Colon (tissue), 2 donors: ENCODE measurements around the gene MUC2.

Source experiments
- FAIRE-seq: peaks from 2 replicates; lab custom pipeline; 2012; peaks lifted over from hg19 to GRCh38; lab: Jason Lieb, UNC
- donor health status: control.
- donor health status: control.

Gene MUC2

DNA sequence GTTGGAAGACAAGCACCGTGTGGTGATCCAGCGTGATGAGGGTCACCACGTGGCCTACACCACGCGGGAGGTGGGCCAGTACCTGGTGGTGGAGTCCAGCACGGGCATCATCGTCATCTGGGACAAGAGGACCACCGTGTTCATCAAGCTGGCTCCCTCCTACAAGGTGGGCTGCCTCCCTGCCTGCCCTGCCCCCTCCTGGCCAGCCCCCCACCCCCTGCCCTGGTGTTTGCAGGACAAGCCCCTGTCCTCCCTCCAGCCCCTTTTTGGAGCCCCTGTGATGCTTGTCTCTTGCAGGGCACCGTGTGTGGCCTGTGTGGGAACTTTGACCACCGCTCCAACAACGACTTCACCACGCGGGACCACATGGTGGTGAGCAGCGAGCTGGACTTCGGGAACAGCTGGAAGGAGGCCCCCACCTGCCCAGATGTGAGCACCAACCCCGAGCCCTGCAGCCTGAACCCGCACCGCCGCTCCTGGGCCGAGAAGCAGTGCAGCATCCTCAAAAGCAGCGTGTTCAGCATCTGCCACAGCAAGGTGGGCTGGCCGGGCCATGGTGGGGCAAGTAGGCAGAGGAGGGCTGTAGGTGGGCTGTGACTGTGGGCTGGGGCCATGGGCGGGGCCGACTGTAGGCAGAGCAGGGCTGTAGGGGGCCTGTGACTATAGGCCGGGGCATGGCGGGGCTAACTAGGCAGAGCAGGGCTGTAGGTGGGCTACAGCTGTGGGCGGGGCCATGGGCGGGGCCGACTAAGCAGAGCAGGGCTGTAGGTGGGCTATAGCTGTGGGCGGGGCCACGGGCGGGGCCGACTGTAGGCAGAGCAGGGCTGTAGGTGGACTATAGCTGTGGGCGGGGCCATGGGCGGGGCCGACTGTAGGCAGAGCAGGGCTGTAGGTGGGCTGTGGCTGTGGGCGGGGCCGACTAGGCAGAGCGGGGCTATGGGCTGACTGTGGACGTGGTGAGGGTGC is 13.6 kb downstream of the MUC2 start:
- FAIRE-seq = no peak

- no peak for FAIRE-seq
These were observed 14.5 kb downstream of the MUC2 start for GRCh38 chr11:1088927-1089737.

- no peak for FAIRE-seq
These were observed 15.3 kb downstream of the MUC2 start for GRCh38 chr11:1089738-1090599.

GRCh38 chr11:1090600-1091331 is 16.1 kb downstream of the MUC2 start:
- FAIRE-seq = no peak

DNA sequence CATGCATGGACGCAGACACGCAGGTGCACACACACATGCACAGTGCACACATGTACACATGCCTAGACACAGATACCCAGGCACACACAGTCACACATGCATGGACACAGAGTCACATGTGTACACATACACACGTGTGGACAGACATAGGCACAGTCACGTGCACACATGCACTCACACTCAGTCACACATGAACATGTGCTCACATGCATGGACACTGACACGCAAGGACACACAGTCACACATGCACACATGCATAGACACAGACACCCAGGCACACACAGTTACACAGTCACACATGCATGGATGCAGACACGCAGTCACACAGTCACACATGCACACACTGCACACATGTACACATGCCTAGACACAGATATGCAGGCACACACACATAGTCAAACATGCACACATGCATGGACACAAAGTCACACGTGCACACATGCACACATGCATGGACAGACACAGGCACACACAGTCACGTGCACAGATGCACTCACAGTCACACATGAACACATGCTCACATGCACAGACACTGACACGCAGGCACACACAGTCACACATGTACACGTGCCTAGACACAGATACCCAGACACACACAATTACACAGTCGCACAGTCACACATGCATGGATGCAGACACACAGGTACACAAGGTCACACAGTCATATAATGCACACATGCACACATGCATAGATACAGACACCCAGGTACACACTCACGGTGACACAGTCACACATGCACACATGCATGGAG is 16.8 kb downstream of the MUC2 start:
- FAIRE-seq = no peak

- no peak for FAIRE-seq
These were observed 17.5 kb downstream of the MUC2 start for GRCh38 chr11:1092145-1092670.

DNA sequence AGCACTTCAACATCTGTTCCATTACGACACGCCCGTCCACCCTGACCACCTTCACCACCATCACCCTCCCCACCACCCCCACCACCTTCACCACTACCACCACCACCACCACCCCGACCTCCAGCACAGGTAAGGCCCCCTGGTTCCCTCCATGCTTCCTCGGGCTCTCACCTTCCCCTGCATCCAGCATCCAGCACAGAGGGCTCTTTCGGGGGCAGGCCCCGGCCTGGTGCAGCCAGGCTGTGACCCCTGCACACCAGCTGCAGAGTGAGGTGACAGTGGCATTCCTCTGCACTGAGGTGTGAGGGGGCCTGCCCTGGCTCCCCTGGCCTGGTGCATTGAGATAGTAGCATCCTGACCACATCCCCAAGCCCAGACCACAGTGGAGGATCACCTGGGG is 18.2 kb downstream of the MUC2 start:
- no peak for FAIRE-seq

GRCh38 chr11:1099519-1100355 is 25.1 kb downstream of the MUC2 start:
- no peak for FAIRE-seq

DNA sequence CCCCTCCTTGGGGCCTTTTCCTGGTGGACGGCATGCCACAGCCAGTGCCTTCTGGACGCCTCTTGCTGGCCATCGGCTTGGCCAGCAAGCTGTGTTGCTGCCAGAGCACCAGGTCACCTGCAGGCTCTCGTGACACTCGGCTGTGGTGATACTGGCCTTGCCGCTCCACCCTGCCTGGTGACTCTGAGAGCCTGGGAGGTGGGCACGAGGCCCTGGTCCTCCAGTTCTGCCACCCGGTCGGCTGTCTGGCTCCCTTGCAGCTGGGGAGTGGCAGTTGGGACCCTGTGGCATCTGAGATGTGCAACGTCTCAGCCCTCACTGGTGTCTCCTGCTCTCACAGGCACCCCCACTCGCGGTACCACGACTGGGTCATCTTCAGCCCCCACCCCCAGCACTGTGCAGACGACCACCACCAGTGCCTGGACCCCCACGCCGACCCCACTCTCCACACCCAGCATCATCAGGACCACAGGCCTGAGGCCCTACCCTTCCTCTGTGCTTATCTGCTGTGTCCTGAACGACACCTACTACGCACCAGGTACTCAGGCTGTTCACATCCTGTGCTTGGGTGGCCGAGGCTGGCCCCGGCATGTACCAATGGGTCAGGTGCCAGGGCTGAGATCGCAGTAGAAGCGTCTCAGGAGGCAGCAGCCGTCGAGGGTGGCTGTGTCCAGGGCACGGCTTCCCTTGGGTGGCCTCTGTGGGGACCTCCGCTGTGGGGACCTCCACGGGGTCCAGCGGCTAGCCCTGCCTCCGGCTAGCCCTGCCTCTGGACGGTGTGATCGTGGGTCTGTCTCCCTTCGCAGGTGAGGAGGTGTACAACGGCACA is 26.0 kb downstream of the MUC2 start:
- FAIRE-seq = no peak

GRCh38 chr11:1101318-1102089 is 26.8 kb downstream of the MUC2 start:
- no peak for FAIRE-seq

DNA sequence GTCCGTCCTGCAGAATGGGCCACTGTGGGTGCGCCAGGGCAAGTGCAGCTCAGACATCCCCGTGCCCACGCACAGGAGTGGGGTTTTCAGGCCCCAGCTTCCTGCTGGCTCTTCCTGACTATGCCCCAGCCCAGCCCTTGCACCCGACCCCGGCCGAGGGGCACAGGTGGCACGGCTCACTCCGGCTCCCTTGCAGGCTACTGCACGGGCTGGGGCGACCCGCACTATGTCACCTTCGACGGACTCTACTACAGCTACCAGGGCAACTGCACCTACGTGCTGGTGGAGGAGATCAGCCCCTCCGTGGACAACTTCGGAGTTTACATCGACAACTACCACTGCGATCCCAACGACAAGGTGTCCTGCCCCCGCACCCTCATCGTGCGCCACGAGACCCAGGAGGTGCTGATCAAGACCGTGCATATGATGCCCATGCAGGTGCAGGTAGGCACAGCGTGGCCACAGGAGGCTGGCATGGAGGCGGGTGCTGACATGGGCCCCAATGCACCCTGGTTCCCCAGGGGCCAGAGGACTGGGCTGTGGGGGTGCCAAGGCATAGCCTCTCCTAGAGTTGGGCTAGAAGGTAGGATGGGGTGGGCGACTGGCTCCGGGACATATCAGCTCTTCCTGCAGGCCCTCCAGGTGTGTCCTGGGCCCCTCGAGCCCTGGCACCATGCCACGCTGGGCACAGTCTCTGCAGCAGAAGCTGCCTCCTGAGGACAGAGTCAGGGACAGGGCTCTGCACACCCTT is 27.7 kb downstream of the MUC2 start:
- no peak for FAIRE-seq

GRCh38 chr11:1102996-1103395 is 28.3 kb downstream of the MUC2 start:
- FAIRE-seq = no peak

DNA sequence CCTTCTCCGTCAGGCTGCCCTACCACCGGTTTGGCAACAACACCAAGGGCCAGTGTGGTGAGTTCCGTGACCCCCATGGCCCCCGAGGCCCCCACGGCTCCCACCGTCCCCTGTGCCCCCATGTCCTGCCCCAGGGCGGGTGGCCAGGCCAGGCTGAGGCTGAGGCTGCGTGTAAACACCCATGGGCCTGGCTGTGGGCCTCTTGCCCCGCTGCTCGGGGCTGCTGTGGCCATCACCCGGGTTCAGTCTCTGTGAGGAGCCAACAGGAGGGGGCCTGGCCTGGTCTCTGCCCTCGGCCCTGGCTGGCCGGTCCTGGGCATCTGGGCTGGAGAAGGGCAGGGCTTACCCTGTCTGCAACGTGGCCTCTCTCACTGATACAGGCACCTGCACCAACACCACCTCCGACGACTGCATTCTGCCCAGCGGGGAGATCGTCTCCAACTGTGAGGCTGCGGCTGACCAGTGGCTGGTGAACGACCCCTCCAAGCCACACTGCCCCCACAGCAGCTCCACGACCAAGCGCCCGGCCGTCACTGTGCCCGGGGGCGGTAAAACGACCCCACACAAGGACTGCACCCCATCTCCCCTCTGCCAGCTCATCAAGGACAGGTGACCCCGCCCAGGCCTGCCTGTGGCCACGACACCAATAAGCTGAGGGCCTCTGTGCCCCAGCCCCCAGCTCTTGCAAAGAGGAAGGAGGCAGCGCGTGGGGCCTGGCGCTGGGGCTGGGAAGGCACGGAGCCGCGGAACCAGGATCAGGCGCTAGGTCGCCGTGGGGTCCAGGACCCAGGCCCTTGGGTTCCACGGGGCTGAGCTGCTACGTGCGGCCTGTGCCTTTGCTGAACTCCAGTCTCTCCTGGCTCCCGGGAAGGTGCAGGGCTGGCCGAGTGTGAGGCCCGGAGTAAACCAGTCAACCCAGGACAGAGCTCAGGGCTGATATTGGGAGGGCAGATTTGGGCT is 29.0 kb downstream of the MUC2 start:
- FAIRE-seq = no peak

DNA sequence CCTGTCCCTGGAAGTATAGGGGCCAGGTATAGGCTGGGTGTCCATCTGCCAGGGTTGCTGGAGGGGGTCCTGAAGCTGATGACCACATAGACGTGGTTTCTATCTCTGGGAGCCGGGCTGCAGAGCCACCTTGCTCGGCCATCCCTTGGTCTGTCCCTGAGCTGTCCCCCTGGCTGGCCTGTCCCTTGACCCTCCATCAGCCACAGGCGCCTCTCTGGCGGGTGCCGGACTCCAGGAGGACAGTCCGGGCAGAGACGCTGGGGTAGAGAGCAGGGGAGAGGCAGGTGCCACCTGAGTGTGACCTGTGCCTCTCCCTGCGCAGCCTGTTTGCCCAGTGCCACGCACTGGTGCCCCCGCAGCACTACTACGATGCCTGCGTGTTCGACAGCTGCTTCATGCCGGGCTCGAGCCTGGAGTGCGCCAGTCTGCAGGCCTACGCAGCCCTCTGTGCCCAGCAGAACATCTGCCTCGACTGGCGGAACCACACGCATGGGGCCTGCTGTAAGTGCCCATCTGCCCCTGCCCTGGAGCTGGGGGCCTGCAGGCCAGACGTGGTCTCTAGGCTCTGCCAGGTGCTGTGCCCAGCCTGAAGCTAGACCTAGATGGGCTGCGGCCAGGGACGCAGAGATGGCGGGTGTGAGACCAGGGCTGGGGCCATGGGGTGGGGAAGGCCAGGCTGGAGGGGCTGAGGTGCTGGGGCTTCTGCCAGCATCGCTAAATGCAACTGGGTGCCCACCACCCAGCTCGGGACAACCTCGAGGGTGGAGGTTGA is 29.9 kb downstream of the MUC2 start:
- FAIRE-seq = no peak

- FAIRE-seq = no peak
These were observed 30.5 kb downstream of the MUC2 start for GRCh38 chr11:1105183-1105565.
